Measurements from ENCODE around the gene NHSL2. TPM values are rescaled to one million over a fixed set of nuclear protein-coding genes. Genes with fewer than 3 reads are reported as not detected.

The NHSL2 gene
- total and polyA plus RNA-seq, 2 experiments from 2014 or later: 4.7 to 9.5 TPM

GRCh38 chrX:71998836-71999509 lies 88.3 kb downstream of the NHSL2 start:
- no peak overlapping the region for H3K4me3 Mint-ChIP-seq
- Histone ChIP-seq H4K20me1 (replicated peaks; ENCODE audit: insufficient read depth) (no peaks in the 10 kb centered on the region), H3K4me2 (no peak overlapping the region), H3K36me3 (ENCODE audit: insufficient read depth) (no peaks in the 10 kb centered on the region), H3K9me2 (ENCODE audit: insufficient read depth) (no peaks in the 10 kb centered on the region), H3K4me1 (ENCODE audit: insufficient read depth) (peaks cover 26% of the 10 kb centered on the region), H2AFZ (no peak overlapping the region), H3K4me3 (no peak overlapping the region), H3K27ac (ENCODE audit: low read depth) (no peak overlapping the region), H3F3A (replicated peaks; ENCODE audit: low read depth) (no peaks in the 10 kb centered on the region), H3K79me2 (replicated peaks; ENCODE audit: insufficient read depth) (peaks cover 9% of the 10 kb centered on the region), H3K27me3 (ENCODE audit: insufficient read depth) (no peaks in the 10 kb centered on the region)
- TF ChIP-seq ZNF114 (CRISPR knock-in tag; IDR thresholded peaks at IDR 0.05) (no peak), CTCF (conservative IDR thresholded peaks at IDR 0.05; ENCODE audit: low read depth in 2 of 2) (peak; percentile 52 to 68), ZNF462 (CRISPR knock-in tag; IDR thresholded peaks at IDR 0.05) (no peak), ETS1 (IDR thresholded peaks at IDR 0.05) (no peak)
- H3K36me3 Mint-ChIP-seq (ENCODE audit: low read depth): no peaks in the 10 kb centered on the region
- ATAC-seq (peak; percentile 30), DNase-seq (ENCODE audit: low spot score) (peak; percentile 70)
- peaks cover 57% of the 10 kb centered on the region for H3K4me1 Mint-ChIP-seq
- H3K27me3 Mint-ChIP-seq (ENCODE audit: insufficient read depth, low read depth, poor library complexity): peaks cover 10% of the 10 kb centered on the region
- H3K9me3 Mint-ChIP-seq: no peaks in the 10 kb centered on the region
- no peak overlapping the region for H3K27ac Mint-ChIP-seq

All from GM23338 (cell line).